ENCODE measurements around the gene CARD10. TPM values are rescaled to one million over a fixed set of nuclear protein-coding genes. Genes with fewer than 3 reads are reported as not detected.
A peak's percentile ranks its signal among the peaks of the same experiment; 100 is the strongest.
"Not testable (repeated sequence)": the region's sequence is repeated elsewhere in the genome, so short reads cannot be mapped to it uniquely, and the experiment has no call there.

CARD10 gene
- total RNA-seq, 2 donors from 2014 or later = 0.12 to 0.31 TPM

GRCh38 chr22:37529652-37530345 lies 10.6 kb upstream of the CARD10 start:
- ATAC-seq (no peak), DNase-seq (no peak)
- Mint-ChIP-seq H3K27me3 (peaks cover 10% of the 10 kb centered on the region), H3K4me3 (no peak overlapping the region), H3K36me3 (ENCODE audit: low read depth) (no peaks in the 10 kb centered on the region), H3K4me1 (peaks cover 2% of the 10 kb centered on the region), H3K27ac (no peak overlapping the region)
- no peaks in the 10 kb centered on the region for H3K9me3 ChIP-seq (ENCODE audit: control insufficient read depth, low read length, poor library complexity, severe bottlenecking)

- not testable (repeated sequence) for H3K27ac Mint-ChIP-seq; H3K9me3 ChIP-seq (ENCODE audit: control insufficient read depth, low read length, poor library complexity, severe bottlenecking); DNase-seq; H3K36me3 Mint-ChIP-seq (ENCODE audit: low read depth); H3K4me3 Mint-ChIP-seq; ATAC-seq; H3K4me1 Mint-ChIP-seq
- peaks cover 23% of the 10 kb centered on the region for H3K27me3 Mint-ChIP-seq
Observed at GRCh38 chr22:37527952-37528351, 8.7 kb upstream of the CARD10 start.

GRCh38 chr22:37527081-37527752 lies 8.0 kb upstream of the CARD10 start:
- not testable (repeated sequence) for H3K9me3 ChIP-seq (ENCODE audit: control insufficient read depth, low read length, poor library complexity, severe bottlenecking); H3K4me3 Mint-ChIP-seq; ATAC-seq; H3K27ac Mint-ChIP-seq; H3K36me3 Mint-ChIP-seq (ENCODE audit: low read depth); DNase-seq; H3K4me1 Mint-ChIP-seq
- peaks cover 30% of the 10 kb centered on the region for H3K27me3 Mint-ChIP-seq

GRCh38 chr22:37526376-37526775 lies 7.2 kb upstream of the CARD10 start:
- peaks cover 38% of the 10 kb centered on the region for H3K27me3 Mint-ChIP-seq
- peaks cover 2% of the 10 kb centered on the region for H3K4me1 Mint-ChIP-seq
- no peaks in the 10 kb centered on the region for H3K36me3 Mint-ChIP-seq (ENCODE audit: low read depth)
- H3K27ac Mint-ChIP-seq = no peak overlapping the region
- H3K9me3 ChIP-seq (ENCODE audit: control insufficient read depth, low read length, poor library complexity, severe bottlenecking) = no peaks in the 10 kb centered on the region
- DNase-seq (no peak), ATAC-seq (no peak)
- H3K4me3 Mint-ChIP-seq = no peak overlapping the region

GRCh38 chr22:37525746-37526350 lies 6.6 kb upstream of the CARD10 start:
- peaks cover 2% of the 10 kb centered on the region for H3K4me1 Mint-ChIP-seq
- ATAC-seq (no peak), DNase-seq (no peak)
- no peak overlapping the region for H3K27ac Mint-ChIP-seq
- H3K36me3 Mint-ChIP-seq (ENCODE audit: low read depth) = no peaks in the 10 kb centered on the region
- H3K9me3 ChIP-seq (ENCODE audit: control insufficient read depth, low read length, poor library complexity, severe bottlenecking) = no peaks in the 10 kb centered on the region
- no peak overlapping the region for H3K4me3 Mint-ChIP-seq
- H3K27me3 Mint-ChIP-seq = peaks cover 39% of the 10 kb centered on the region

GRCh38 chr22:37525073-37525745 lies 6.0 kb upstream of the CARD10 start:
- Mint-ChIP-seq H3K27me3 (peaks cover 42% of the 10 kb centered on the region), H3K36me3 (ENCODE audit: low read depth) (no peaks in the 10 kb centered on the region), H3K4me1 (peaks cover 2% of the 10 kb centered on the region), H3K27ac (no peak overlapping the region), H3K4me3 (no peak overlapping the region)
- no peak for ATAC-seq
- H3K9me3 ChIP-seq (ENCODE audit: control insufficient read depth, low read length, poor library complexity, severe bottlenecking) = no peaks in the 10 kb centered on the region
- no peak for DNase-seq

GRCh38 chr22:37522482-37522881 lies 3.3 kb upstream of the CARD10 start:
- peaks cover 5% of the 10 kb centered on the region for H3K4me1 Mint-ChIP-seq
- H3K36me3 Mint-ChIP-seq (ENCODE audit: low read depth) = peaks cover 3% of the 10 kb centered on the region
- H3K27ac Mint-ChIP-seq = no peak overlapping the region
- peaks cover 50% of the 10 kb centered on the region for H3K27me3 Mint-ChIP-seq
- no peak for DNase-seq
- H3K9me3 ChIP-seq (ENCODE audit: control insufficient read depth, low read length, poor library complexity, severe bottlenecking) = no peaks in the 10 kb centered on the region
- H3K4me3 Mint-ChIP-seq = no peak overlapping the region
- no peak for ATAC-seq

- Mint-ChIP-seq H3K27me3 (peaks cover 50% of the 10 kb centered on the region), H3K4me1 (peaks cover 5% of the 10 kb centered on the region), H3K4me3 (no peak overlapping the region), H3K36me3 (ENCODE audit: low read depth) (peaks cover 4% of the 10 kb centered on the region), H3K27ac (no peak overlapping the region)
- ATAC-seq (no peak), DNase-seq (no peak)
- no peaks in the 10 kb centered on the region for H3K9me3 ChIP-seq (ENCODE audit: control insufficient read depth, low read length, poor library complexity, severe bottlenecking)
Observed at GRCh38 chr22:37521236-37521739, 2.1 kb upstream of the CARD10 start.

GRCh38 chr22:37520776-37521191 lies 1.6 kb upstream of the CARD10 start:
- Mint-ChIP-seq H3K4me1 (peaks cover 5% of the 10 kb centered on the region), H3K36me3 (ENCODE audit: low read depth) (peaks cover 5% of the 10 kb centered on the region), H3K27ac (no peak overlapping the region), H3K27me3 (peaks cover 51% of the 10 kb centered on the region), H3K4me3 (peak overlapping the region; percentile 59)
- DNase-seq = no peak
- no peak for ATAC-seq
- H3K9me3 ChIP-seq (ENCODE audit: control insufficient read depth, low read length, poor library complexity, severe bottlenecking) = no peaks in the 10 kb centered on the region

GRCh38 chr22:37518509-37519267 lies 527 bp downstream of the CARD10 start:
- H3K9me3 ChIP-seq (ENCODE audit: control insufficient read depth, low read length, poor library complexity, severe bottlenecking) = no peaks in the 10 kb centered on the region
- peak overlapping the region; percentile 88 for H3K4me3 Mint-ChIP-seq
- H3K4me1 Mint-ChIP-seq = peaks cover 5% of the 10 kb centered on the region
- DNase-seq (no peak), ATAC-seq (peak; percentile 8)
- peaks cover 44% of the 10 kb centered on the region for H3K27me3 Mint-ChIP-seq
- peaks cover 5% of the 10 kb centered on the region for H3K36me3 Mint-ChIP-seq (ENCODE audit: low read depth)
- H3K27ac Mint-ChIP-seq = peak overlapping the region; percentile 70

GRCh38 chr22:37517826-37518450 lies 1.3 kb downstream of the CARD10 start:
- Mint-ChIP-seq H3K4me1 (peaks cover 5% of the 10 kb centered on the region), H3K27me3 (peaks cover 37% of the 10 kb centered on the region), H3K27ac (peak overlapping the region; percentile 70), H3K36me3 (ENCODE audit: low read depth) (peaks cover 5% of the 10 kb centered on the region), H3K4me3 (peak overlapping the region; percentile 88)
- no peak for ATAC-seq
- no peak for DNase-seq
- H3K9me3 ChIP-seq (ENCODE audit: control insufficient read depth, low read length, poor library complexity, severe bottlenecking) = no peaks in the 10 kb centered on the region

GRCh38 chr22:37516456-37516855 lies 2.8 kb downstream of the CARD10 start:
- no peak overlapping the region for H3K27ac Mint-ChIP-seq
- peaks cover 22% of the 10 kb centered on the region for H3K27me3 Mint-ChIP-seq
- peaks cover 5% of the 10 kb centered on the region for H3K36me3 Mint-ChIP-seq (ENCODE audit: low read depth)
- ATAC-seq (no peak), DNase-seq (no peak)
- peaks cover 5% of the 10 kb centered on the region for H3K4me1 Mint-ChIP-seq
- H3K9me3 ChIP-seq (ENCODE audit: control insufficient read depth, low read length, poor library complexity, severe bottlenecking) = no peaks in the 10 kb centered on the region
- no peak overlapping the region for H3K4me3 Mint-ChIP-seq

All from T-helper 17 cell (primary cell).